ENCODE data around the gene WFS1. TPM values are rescaled to one million over a fixed set of nuclear protein-coding genes. Genes with fewer than 3 reads are reported as not detected.

Gene WFS1
- total RNA-seq, 2 experiments from 2014 or later: 1.3 to 1.7 TPM

- Histone ChIP-seq H3K36me3 (ENCODE audit: insufficient read depth, low read length) (no peaks in the 10 kb centered on the region), H3K9me3 (ENCODE audit: control insufficient read depth in 1 of 2, insufficient read depth in 1 of 2, low read length in 2 of 2) (no peaks in the 10 kb centered on the region), H3K27me3 (ENCODE audit: control insufficient read depth in 1 of 2, insufficient read depth in 2 of 2, low read length in 2 of 2) (no peaks in the 10 kb centered on the region), H3K27ac (ENCODE audit: low read depth in 1 of 2, low read length in 2 of 2) (no peak overlapping the region), H3K4me1 (ENCODE audit: insufficient read depth, low read length) (no peaks in the 10 kb centered on the region), H3K4me3 (ENCODE audit: low read length) (no peak overlapping the region)
- intact Hi-C loops (cut with DNase I, micrococcal nuclease): no loop called here
- ChIA-PET POLR2A (no interaction called here), CTCF (no interaction called here)
- no peak for TF ChIP-seq CTCF (IDR thresholded peaks at IDR 0.05)
- DNase-seq: no peak
- Mint-ChIP-seq H3K27me3 (peaks cover 7% of the 10 kb centered on the region), H3K27ac (no peak overlapping the region), H3K4me3 (no peak overlapping the region), H3K36me3 (ENCODE audit: low read depth) (no peaks in the 10 kb centered on the region), H3K9me3 (no peaks in the 10 kb centered on the region), H3K4me1 (ENCODE audit: low read depth) (no peaks in the 10 kb centered on the region)
- no peak for ATAC-seq (ENCODE audit: poor library complexity)
Measured at GRCh38 chr4:6232836-6233785, 36.5 kb upstream of the WFS1 start.

- Histone ChIP-seq H3K4me1 (ENCODE audit: insufficient read depth, low read length) (no peaks in the 10 kb centered on the region), H3K27me3 (ENCODE audit: control insufficient read depth in 1 of 2, insufficient read depth in 2 of 2, low read length in 2 of 2) (no peaks in the 10 kb centered on the region), H3K9me3 (ENCODE audit: control insufficient read depth in 1 of 2, insufficient read depth in 1 of 2, low read length in 2 of 2) (no peaks in the 10 kb centered on the region), H3K4me3 (ENCODE audit: low read length) (no peak overlapping the region), H3K36me3 (ENCODE audit: insufficient read depth, low read length) (no peaks in the 10 kb centered on the region), H3K27ac (ENCODE audit: low read depth in 1 of 2, low read length in 2 of 2) (no peak overlapping the region)
- no peak overlapping the region for H3K4me3 Mint-ChIP-seq
- ATAC-seq (ENCODE audit: poor library complexity) (no peak), DNase-seq (no peak)
- no peaks in the 10 kb centered on the region for H3K4me1 Mint-ChIP-seq (ENCODE audit: low read depth)
- H3K27me3 Mint-ChIP-seq: peaks cover 7% of the 10 kb centered on the region
- H3K27ac Mint-ChIP-seq: no peak overlapping the region
- no peaks in the 10 kb centered on the region for H3K36me3 Mint-ChIP-seq (ENCODE audit: low read depth)
- intact Hi-C loops (cut with DNase I, micrococcal nuclease): no loop called here
- H3K9me3 Mint-ChIP-seq: no peaks in the 10 kb centered on the region
- ChIA-PET CTCF (no interaction called here), POLR2A (no interaction called here)
- TF ChIP-seq CTCF (IDR thresholded peaks at IDR 0.05): no peak
Measured at GRCh38 chr4:6233929-6234328, 35.7 kb upstream of the WFS1 start.

- Mint-ChIP-seq H3K27ac (no peak overlapping the region), H3K4me1 (ENCODE audit: low read depth) (no peaks in the 10 kb centered on the region), H3K9me3 (no peaks in the 10 kb centered on the region), H3K4me3 (no peak overlapping the region), H3K27me3 (peaks cover 7% of the 10 kb centered on the region), H3K36me3 (ENCODE audit: low read depth) (no peaks in the 10 kb centered on the region)
- intact Hi-C loops (cut with DNase I, micrococcal nuclease): no loop called here
- peaks cover 0 to 5% of the 10 kb centered on the region in 2 experiments for H3K9me3 ChIP-seq (ENCODE audit: control insufficient read depth in 1 of 2, insufficient read depth in 1 of 2, low read length in 2 of 2)
- no peaks in the 10 kb centered on the region for H3K36me3 ChIP-seq (ENCODE audit: insufficient read depth, low read length)
- H3K27ac ChIP-seq (ENCODE audit: low read depth in 1 of 2, low read length in 2 of 2): no peak overlapping the region
- ChIA-PET CTCF (no interaction called here), POLR2A (no interaction called here)
- no peaks in the 10 kb centered on the region for H3K4me1 ChIP-seq (ENCODE audit: insufficient read depth, low read length)
- no peak for DNase-seq
- no peak for ATAC-seq (ENCODE audit: poor library complexity)
- no peak for TF ChIP-seq CTCF (IDR thresholded peaks at IDR 0.05)
- no peak overlapping the region for H3K4me3 ChIP-seq (ENCODE audit: low read length)
- no peaks in the 10 kb centered on the region for H3K27me3 ChIP-seq (ENCODE audit: control insufficient read depth in 1 of 2, insufficient read depth in 2 of 2, low read length in 2 of 2)
Measured at GRCh38 chr4:6235012-6235411, 34.6 kb upstream of the WFS1 start.
